Kidney epithelial cell (primary cell): ENCODE data around the gene TMEM253. TPM values are rescaled to one million over a fixed set of nuclear protein-coding genes. Genes with fewer than 3 reads are reported as not detected.

ENCODE experiments used
- DNase-seq: peaks from one replicate; pipeline ENCODE4 v3.0.0-alpha.2; 2010; ENCODE audit warnings: low read depth
- H3K27me3 ChIP-seq: 2 replicates; pipeline ENCODE4 v1.6.0; 2011; ENCODE audit warnings: low read length; ENCODE audit not compliant: control insufficient read depth, insufficient read depth
- H3K36me3 ChIP-seq: 2 replicates; pipeline ENCODE4 v1.5.1; 2011; ENCODE audit warnings: low read length; ENCODE audit not compliant: control insufficient read depth, insufficient read depth
- H3K4me3 ChIP-seq: 2 replicates; pipeline ENCODE4 v1.5.1; 2011; ENCODE audit warnings: low read depth, mild to moderate bottlenecking, control low read depth, low read length
- CTCF ChIP-seq: IDR thresholded peaks from 2 replicates; pipeline ENCODE4 v1.5.1; 2011; ENCODE audit warnings: mild to moderate bottlenecking, moderate library complexity, low read length, control low read depth, inconsistent platforms; ENCODE audit not compliant: insufficient read depth, poor library complexity, severe bottlenecking
- total RNA-seq: library from RNA; depleted of rRNA; stranded (reverse); fragments of >200 nt; gene quantifications from 2 replicates; pipeline ENCODE4 v1.2.3, GENCODE V29; 2015

Gene TMEM253
- total RNA-seq, 1 donor from 2014 or later, result not detected

GRCh38 chr14:21136024-21136423 is 35.2 kb downstream of the TMEM253 start:
- peak; percentile 56 for TF ChIP-seq CTCF
- Histone ChIP-seq H3K4me3 (no peak overlapping the region), H3K27me3 (no peaks in the 10 kb centered on the region), H3K36me3 (no peaks in the 10 kb centered on the region)
- no peak for DNase-seq

- no peaks in the 10 kb centered on the region for H3K36me3 ChIP-seq
- no peak for TF ChIP-seq CTCF
- no peaks in the 10 kb centered on the region for H3K27me3 ChIP-seq
- DNase-seq, result no peak
- H3K4me3 ChIP-seq, result no peak overlapping the region
Observed at GRCh38 chr14:21142357-21142756, 41.5 kb downstream of the TMEM253 start.

GRCh38 chr14:21145437-21145836 is 44.6 kb downstream of the TMEM253 start:
- TF ChIP-seq CTCF, result no peak
- Histone ChIP-seq H3K27me3 (no peaks in the 10 kb centered on the region), H3K4me3 (no peak overlapping the region), H3K36me3 (no peaks in the 10 kb centered on the region)
- DNase-seq, result no peak

GRCh38 chr14:21149641-21150367 is 48.9 kb downstream of the TMEM253 start:
- H3K4me3 ChIP-seq, result no peak overlapping the region
- DNase-seq, result no peak
- TF ChIP-seq CTCF, result no peak
- no peaks in the 10 kb centered on the region for H3K27me3 ChIP-seq
- H3K36me3 ChIP-seq, result no peaks in the 10 kb centered on the region

Other genes with a start within 250 kb of the TMEM253 start
- gene RNASE3, start 209.7 kb upstream of the TMEM253 start, total RNA-seq, result not detected in 2 replicates
- gene RNASE2, start 145.6 kb upstream of the TMEM253 start, total RNA-seq, result not detected in 2 replicates
- gene METTL17, start 111.1 kb upstream of the TMEM253 start, total RNA-seq, result 83.2 and 93.0 TPM in 2 replicates
- gene SLC39A2, start 101.8 kb upstream of the TMEM253 start, total RNA-seq, result 0.25 TPM in 1 of 2 replicates, not detected in the other
- gene NDRG2, start 76.0 kb upstream of the TMEM253 start, total RNA-seq, result 5.2 and 10.5 TPM in 2 replicates
- gene TPPP2, start 70.8 kb upstream of the TMEM253 start, total RNA-seq, result not detected in 2 replicates
- not detected in 2 replicates for gene RNASE13, start 66.3 kb upstream of the TMEM253 start, total RNA-seq
- not detected in 2 replicates for gene RNASE7, start 58.7 kb upstream of the TMEM253 start, total RNA-seq
- not detected in 2 replicates for gene RNASE8, start 43.2 kb upstream of the TMEM253 start, total RNA-seq
- 59.4 and 59.7 TPM in 2 replicates for gene ARHGEF40, start 30.8 kb upstream of the TMEM253 start, total RNA-seq
- 25.5 and 34.5 TPM in 2 replicates for gene ZNF219, start 2.4 kb upstream of the TMEM253 start, total RNA-seq
- not detected in 2 replicates for gene OR5AU1, start 55.0 kb downstream of the TMEM253 start, total RNA-seq
- gene HNRNPC, start 168.4 kb downstream of the TMEM253 start, total RNA-seq, result 723 and 773 TPM in 2 replicates
- not detected in 2 replicates for gene RPGRIP1, start 179.0 kb downstream of the TMEM253 start, total RNA-seq